Measurements from ENCODE around the gene SARNP. TPM values are rescaled to one million over a fixed set of nuclear protein-coding genes. Genes with fewer than 3 reads are reported as not detected.

Gene SARNP
- total and polyA plus RNA-seq, 7 donors = 38.3 to 98.0 (median 52.6) TPM

DNA sequence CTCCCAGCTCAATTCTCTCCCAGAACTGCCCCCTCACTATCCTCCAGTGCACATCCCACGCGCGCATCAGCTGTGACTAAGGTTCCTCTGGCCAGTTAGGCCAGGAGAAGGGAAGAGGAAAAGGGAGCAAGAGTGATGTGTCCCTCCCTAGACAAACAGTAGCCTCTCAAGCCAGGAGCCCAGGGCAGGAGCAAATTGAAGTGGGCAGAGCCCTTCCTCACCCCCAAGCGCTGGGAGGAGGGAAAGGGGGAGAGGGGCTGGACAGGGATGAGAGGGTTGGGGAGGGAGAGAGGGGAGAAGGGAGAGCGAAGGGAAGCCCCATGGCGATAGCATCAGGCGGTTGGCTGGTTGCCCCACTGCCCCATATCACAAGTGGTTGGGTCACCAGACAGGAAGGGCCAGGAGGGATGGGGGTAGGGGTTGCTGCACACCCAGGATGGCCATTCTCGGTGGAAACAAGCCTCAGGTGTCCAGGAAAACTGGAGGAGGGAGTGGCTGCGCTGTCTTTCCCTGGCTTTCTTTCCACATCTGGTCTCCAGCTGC, 89.8 kb downstream of the SARNP start:
- H3K4me3 ChIP-seq = peak overlapping the region; percentile 98
- H3K27ac ChIP-seq = peak overlapping the region; percentile 94
- peaks cover 62% of the 10 kb centered on the region for H3K4me1 ChIP-seq
- DNase-seq (peak; percentile 73 to 88), ATAC-seq (peak; percentile 8 to 35 (median 12))
- no peaks in the 10 kb centered on the region for H3K9me3 ChIP-seq
- 9 to 21% (median 12%) methylated on average over 8 to 9 of the region's 9 CpGs for WGBS, 3 donors
- intact Hi-C loops (cut with DNase I) = loop anchor here in 1 of 2 donors (2.0 kb wide), 1 partner anchor 23 kb away; no protein-coding TSS in a partner anchor
- H3K36me3 ChIP-seq (ENCODE audit: insufficient read depth in 1 of 2, low read depth in 1 of 2) = peaks cover 7 to 53% of the 10 kb centered on the region in 2 donors
- H3K27me3 ChIP-seq (ENCODE audit: insufficient read depth in 3 of 3, low read length in 2 of 3) = no peaks in the 10 kb centered on the region
- TF ChIP-seq, protein P1, sequence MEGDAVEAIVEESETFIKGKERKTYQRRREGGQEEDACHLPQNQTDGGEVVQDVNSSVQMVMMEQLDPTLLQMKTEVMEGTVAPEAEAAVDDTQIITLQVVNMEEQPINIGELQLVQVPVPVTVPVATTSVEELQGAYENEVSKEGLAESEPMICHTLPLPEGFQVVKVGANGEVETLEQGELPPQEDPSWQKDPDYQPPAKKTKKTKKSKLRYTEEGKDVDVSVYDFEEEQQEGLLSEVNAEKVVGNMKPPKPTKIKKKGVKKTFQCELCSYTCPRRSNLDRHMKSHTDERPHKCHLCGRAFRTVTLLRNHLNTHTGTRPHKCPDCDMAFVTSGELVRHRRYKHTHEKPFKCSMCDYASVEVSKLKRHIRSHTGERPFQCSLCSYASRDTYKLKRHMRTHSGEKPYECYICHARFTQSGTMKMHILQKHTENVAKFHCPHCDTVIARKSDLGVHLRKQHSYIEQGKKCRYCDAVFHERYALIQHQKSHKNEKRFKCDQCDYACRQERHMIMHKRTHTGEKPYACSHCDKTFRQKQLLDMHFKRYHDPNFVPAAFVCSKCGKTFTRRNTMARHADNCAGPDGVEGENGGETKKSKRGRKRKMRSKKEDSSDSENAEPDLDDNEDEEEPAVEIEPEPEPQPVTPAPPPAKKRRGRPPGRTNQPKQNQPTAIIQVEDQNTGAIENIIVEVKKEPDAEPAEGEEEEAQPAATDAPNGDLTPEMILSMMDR (IDR thresholded peaks at IDR 0.05) = no peak

GRCh38 chr12:55726971-55727370, 90.6 kb downstream of the SARNP start:
- Histone ChIP-seq H3K36me3 (ENCODE audit: insufficient read depth in 1 of 2, low read depth in 1 of 2) (peaks cover 7 to 51% of the 10 kb centered on the region in 2 donors), H3K4me1 (peaks cover 70% of the 10 kb centered on the region), H3K27me3 (ENCODE audit: insufficient read depth in 3 of 3, low read length in 2 of 3) (no peaks in the 10 kb centered on the region), H3K4me3 (peak overlapping the region; percentile 98), H3K27ac (peak overlapping the region; percentile 94), H3K9me3 (no peaks in the 10 kb centered on the region)
- intact Hi-C loops (cut with DNase I) = no loop called here
- no peak for ATAC-seq
- TF ChIP-seq, protein P1 (IDR thresholded peaks at IDR 0.05) = no peak
- 32 to 46% (median 34%) methylated on average over 10 of the region's 10 CpGs for WGBS, 3 donors
- DNase-seq = peak; percentile 29 to 59

DNA sequence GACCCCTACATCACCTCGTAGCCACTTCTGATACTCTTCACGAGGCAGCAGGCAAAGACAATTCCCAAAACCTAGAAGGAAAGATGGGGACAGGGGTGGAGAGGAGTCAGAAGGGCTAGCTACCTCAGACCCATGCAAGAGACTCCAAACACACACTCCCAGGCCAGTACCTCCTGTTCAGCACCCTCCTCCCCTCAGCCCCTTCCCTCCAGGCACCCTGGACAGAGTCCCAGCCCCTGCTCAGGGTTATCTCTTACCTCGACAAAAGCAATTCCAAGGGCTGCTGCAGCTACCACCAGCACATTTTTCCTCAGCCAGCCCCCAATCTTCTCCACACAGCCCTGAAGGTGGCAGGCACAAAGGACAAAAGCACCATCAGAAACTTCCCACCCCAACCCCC, 92.0 kb downstream of the SARNP start:
- no peaks in the 10 kb centered on the region for H3K9me3 ChIP-seq
- TF ChIP-seq, protein P1 (IDR thresholded peaks at IDR 0.05) = no peak
- H3K27me3 ChIP-seq (ENCODE audit: insufficient read depth in 3 of 3, low read length in 2 of 3) = no peaks in the 10 kb centered on the region
- WGBS, 3 donors = 30 to 51% (median 33%) methylated on average over 3 of the region's 3 CpGs
- H3K27ac ChIP-seq = peak overlapping the region; percentile 92
- peaks cover 79% of the 10 kb centered on the region for H3K4me1 ChIP-seq
- peak; percentile 4 to 46 for DNase-seq
- ATAC-seq = no peak
- H3K36me3 ChIP-seq (ENCODE audit: insufficient read depth in 1 of 2, low read depth in 1 of 2) = peaks cover 7 to 50% of the 10 kb centered on the region in 2 donors
- intact Hi-C loops (cut with DNase I) = no loop called here
- peak overlapping the region; percentile 98 for H3K4me3 ChIP-seq

DNA sequence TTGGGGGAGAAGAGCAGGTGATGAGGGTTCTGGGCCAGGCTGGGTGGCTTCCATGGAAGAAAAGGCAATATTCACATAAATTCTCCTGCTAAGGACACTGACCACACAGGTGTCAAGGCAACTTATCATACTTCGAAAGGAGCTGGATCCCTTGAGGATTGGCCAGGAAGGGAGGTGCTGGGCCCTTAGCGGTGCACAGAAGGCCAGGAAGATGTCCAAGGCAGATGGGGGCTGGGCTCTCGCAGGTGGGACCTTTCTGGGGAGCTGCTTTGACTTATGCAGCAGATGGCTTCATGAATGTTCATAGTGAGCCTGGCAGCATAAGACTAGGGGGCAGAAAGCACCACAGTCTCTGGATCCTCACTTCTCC, 92.6 kb downstream of the SARNP start:
- Histone ChIP-seq H3K4me1 (peaks cover 78% of the 10 kb centered on the region), H3K27me3 (ENCODE audit: insufficient read depth in 3 of 3, low read length in 2 of 3) (no peaks in the 10 kb centered on the region), H3K9me3 (no peaks in the 10 kb centered on the region), H3K27ac (peak overlapping the region; percentile 92), H3K36me3 (ENCODE audit: insufficient read depth in 1 of 2, low read depth in 1 of 2) (peaks cover 7 to 50% of the 10 kb centered on the region in 2 donors), H3K4me3 (peak overlapping the region; percentile 29)
- intact Hi-C loops (cut with DNase I) = no loop called here
- ATAC-seq (no peak), DNase-seq (peak; percentile 14 to 54)
- 20 to 32% (median 25%) methylated on average over 3 of the region's 3 CpGs for WGBS, 3 donors
- TF ChIP-seq, protein P1 (IDR thresholded peaks at IDR 0.05) = no peak

Data from psoas muscle (tissue), 8 donors.